HCT116 (cell line): ENCODE data around the gene ANO3. TPM values are rescaled to one million over a fixed set of nuclear protein-coding genes. Genes with fewer than 3 reads are reported as not detected.

Source experiments
- ATAC-seq: fragments of 200-7000 bp; cut with Tn5 transposase; 2 replicates; pipeline ENCODE4 v1.9.1; 2020; ENCODE audit warnings: mild to moderate bottlenecking, moderate library complexity
- BruUV-seq: library from RNA; stranded (reverse); fragments of 400-500 nt; replicated peaks from 2 replicates; lab custom pipeline; 2021; lab: Mats Ljungman, UMichigan
- CTCF ChIA-PET: fragments of 300-600 bp; sonication (Branson Sonifier 250); formaldehyde crosslinking; loops from one replicate; lab custom pipeline; 2021; ENCODE audit warnings: antibody characterized with exemption; lab: Charles Lee
- POLR2A ChIA-PET: fragments of 300-600, 350-600 bp; sonication (Branson Sonifier 250); formaldehyde crosslinking; loops from one replicate; lab custom pipeline; 2021; ENCODE audit warnings: antibody characterized with exemption; lab: Charles Lee
- RAD21 ChIA-PET, 2 experiments: fragments of 300-600 bp; sonication (Branson Sonifier 250); formaldehyde crosslinking; loops; one replicate each; lab custom pipeline; 2023; ENCODE audit warnings: low total read pairs in 2 of 2; ENCODE audit not compliant: uncharacterized antibody in 2 of 2, unreplicated experiment in 2 of 2, low non-redundant PET in 1 of 2; lab: Charles Lee
- DNase-seq: peaks from one replicate; pipeline ENCODE4 v3.0.0-alpha.2; 2010; ENCODE audit warnings: low read depth, low spot score
- H2AFZ ChIP-seq: fragments of 200-600 bp; shearing (Covaris generic), sonication (generic); 2 replicates; pipeline ENCODE4 v1.6.1; 2017; ENCODE audit warnings: low read depth, mixed run types, mixed read lengths, antibody characterized with exemption, low read length; ENCODE audit not compliant: poor library complexity, severe bottlenecking
- H3K27ac ChIP-seq: 2 replicates; pipeline ENCODE4 v1.5.1; 2012; ENCODE audit warnings: low read depth, low read length
- H3K27me3 ChIP-seq: fragments of 200-600 bp; sonication (generic); 2 replicates; pipeline ENCODE4 v1.6.1; 2016; ENCODE audit warnings: mixed run types, low read length, mixed read lengths; ENCODE audit not compliant: insufficient read depth
- H3K36me3 ChIP-seq, 2 experiments: fragments of 200-500 bp in 1 of 2; fragments of 200-600 bp in 1 of 2; sonication (Bioruptor generic) in 1 of 2; sonication (generic) in 1 of 2; 2 replicates each; pipeline versions ENCODE4 v1.5.1 to v1.6.1; 2014 to 2016; ENCODE audit warnings: low read length in 2 of 2, inconsistent platforms in 1 of 2, mixed read lengths in 1 of 2, mixed run types in 1 of 2; ENCODE audit not compliant: insufficient read depth in 2 of 2, control insufficient read depth in 1 of 2
- H3K4me1 ChIP-seq, 2 experiments: fragments of 200-600 bp in 1 of 2; sonication (generic) in 1 of 2; 2 replicates each; pipeline versions ENCODE4 v1.5.1 to v1.6.1; 2012 to 2017; ENCODE audit warnings: low read length in 2 of 2, inconsistent platforms in 1 of 2, mild to moderate bottlenecking in 1 of 2, mixed read lengths in 1 of 2, mixed run types in 1 of 2, moderate library complexity in 1 of 2; ENCODE audit not compliant: insufficient read depth in 2 of 2, control insufficient read depth in 1 of 2
- H3K4me2 ChIP-seq: fragments of 200-600 bp; sonication (generic); 2 replicates; pipeline ENCODE4 v1.6.1; 2017; ENCODE audit warnings: mixed run types, low read length, mixed read lengths
- H3K4me3 ChIP-seq, 2 experiments: fragments of 200-600 bp in 1 of 2; sonication (generic) in 1 of 2; replicated peaks in 1 of 2; 2 replicates each; pipeline ENCODE4 v1.5.1; 2011 to 2016; ENCODE audit warnings: low read length in 2 of 2, control low read depth in 1 of 2, low read depth in 1 of 2, mild to moderate bottlenecking in 1 of 2, mixed read lengths in 1 of 2, mixed run types in 1 of 2
- H3K79me2 ChIP-seq: fragments of 200-600 bp; sonication (generic); 2 replicates; pipeline ENCODE4 v1.6.1; 2017; ENCODE audit warnings: mild to moderate bottlenecking, mixed run types, low read length, moderate library complexity, mixed read lengths; ENCODE audit not compliant: insufficient read depth
- H3K9ac ChIP-seq: fragments of 200-600 bp; sonication (generic); 2 replicates; pipeline ENCODE4 v1.6.1; 2016; ENCODE audit warnings: low read length, mixed read lengths
- H3K9me2 ChIP-seq: fragments of 200-600 bp; sonication (generic), shearing (Covaris generic); 2 replicates; pipeline ENCODE4 v1.6.1; 2017; ENCODE audit warnings: mixed run types, mild to moderate bottlenecking, moderate library complexity; ENCODE audit not compliant: insufficient read depth
- H3K9me3 ChIP-seq, 2 experiments: fragments of 200-500 bp in 1 of 2; fragments of 200-600 bp in 1 of 2; sonication (Bioruptor generic) in 1 of 2; sonication (generic) in 1 of 2; 2 replicates each; pipeline ENCODE4 v1.6.1; 2014 to 2017; ENCODE audit warnings: low read length in 2 of 2, mixed read lengths in 2 of 2, inconsistent platforms in 1 of 2, low read depth in 1 of 2, mild to moderate bottlenecking in 1 of 2, mixed run types in 1 of 2, moderate library complexity in 1 of 2; ENCODE audit not compliant: control insufficient read depth in 1 of 2, insufficient read depth in 1 of 2
- H4K20me1 ChIP-seq: fragments of 200-600 bp; sonication (generic), shearing (Covaris generic); 2 replicates; pipeline ENCODE4 v1.6.1; 2017; ENCODE audit warnings: mixed run types, mild to moderate bottlenecking, moderate library complexity; ENCODE audit not compliant: insufficient read depth
- CBX3 ChIP-seq: IDR thresholded peaks from 2 replicates; pipeline ENCODE4 v1.6.1; 2012; ENCODE audit warnings: low read depth
- CEBPB ChIP-seq: IDR thresholded peaks from 2 replicates; pipeline ENCODE4 v1.6.1; 2012; ENCODE audit warnings: low read depth
- EGR1 ChIP-seq: IDR thresholded peaks from 2 replicates; pipeline ENCODE4 v1.6.1; 2012; ENCODE audit warnings: low read depth
- ELF1 ChIP-seq: IDR thresholded peaks from 2 replicates; pipeline ENCODE4 v1.6.1; 2012; ENCODE audit warnings: low read depth, borderline replicate concordance
- JUND ChIP-seq: IDR thresholded peaks from 2 replicates; pipeline ENCODE4 v1.6.1; 2012
- RAD21 ChIP-seq: IDR thresholded peaks from 2 replicates; pipeline ENCODE4 v1.6.1; 2012; ENCODE audit warnings: low read depth, mild to moderate bottlenecking
- REST ChIP-seq: IDR thresholded peaks from 2 replicates; pipeline ENCODE4 v1.6.1; 2012; ENCODE audit warnings: low read depth
- SIN3A ChIP-seq: IDR thresholded peaks from 2 replicates; pipeline ENCODE4 v1.6.1; 2012; ENCODE audit warnings: low read depth
- YY1 ChIP-seq: IDR thresholded peaks from 2 replicates; pipeline ENCODE4 v1.6.1; 2011; ENCODE audit warnings: low read length, low read depth, moderate library complexity, mild to moderate bottlenecking; ENCODE audit not compliant: insufficient replicate concordance; ENCODE audit errors: extremely low read depth
- ZFX ChIP-seq: fragments of 450-650 bp; IDR thresholded peaks from 2 replicates; pipeline ENCODE4 v1.6.1; 2017
- intact Hi-C: fragments of 100-400 bp; cut with micrococcal nuclease; formaldehyde crosslinking; loops from 2 replicates; pipeline ENCODE4 v1.10.0; 2022
- total RNA-seq: library from RNA; stranded (reverse); gene quantifications from one replicate; pipeline ENCODE4 v1.2.1, GENCODE V29; 2021; ENCODE audit not compliant: unreplicated experiment
- TF ChIP-seq, protein P1 (sequence below): IDR thresholded peaks from 2 replicates; pipeline ENCODE4 v1.6.1; 2011; ENCODE audit warnings: mild to moderate bottlenecking, low read length, moderate library complexity; ENCODE audit not compliant: insufficient replicate concordance; ENCODE audit errors: extremely low read depth
- TF ChIP-seq, protein P2 (sequence below): IDR thresholded peaks from 2 replicates; pipeline ENCODE4 v1.6.1; 2012

The ANO3 gene
- total RNA-seq, 1 experiment from 2014 or later: not detected

DNA sequence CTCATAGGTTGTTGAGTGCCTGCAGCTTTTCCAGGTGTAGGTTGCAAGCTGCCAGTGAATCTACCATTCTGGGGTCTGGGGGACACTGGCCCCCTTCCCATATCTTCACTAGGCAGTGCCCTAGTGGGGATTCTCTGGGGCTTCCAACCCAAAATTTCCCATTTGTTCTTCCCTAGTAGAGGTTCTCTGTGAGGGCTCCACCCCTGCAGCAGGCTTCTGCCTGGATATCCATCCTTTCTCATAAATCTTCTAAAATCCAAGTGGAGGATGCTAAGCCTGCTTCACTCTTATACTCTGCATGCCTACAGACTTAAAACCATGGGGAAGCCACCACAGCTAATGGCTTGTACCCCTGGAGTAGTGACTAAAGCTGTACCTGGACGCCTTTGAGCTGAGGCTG is 33.4 kb downstream of the ANO3 start:
- no peak overlapping the region for H3K4me3 ChIP-seq
- intact Hi-C loops: no loop called here
- H3K27ac ChIP-seq: no peak overlapping the region
- no peaks in the 10 kb centered on the region for H4K20me1 ChIP-seq
- ATAC-seq: no peak
- no TSS peak for BruUV-seq
- H3K9me3 ChIP-seq: peaks cover 9% of the 10 kb centered on the region in 2 experiments; a peak in 2 of 4 replicates
- no peaks in the 10 kb centered on the region for H3K27me3 ChIP-seq
- no peak for TF ChIP-seq SIN3A
- no peak for TF ChIP-seq EGR1
- no peak for TF ChIP-seq ZFX
- no peak for TF ChIP-seq ELF1
- TF ChIP-seq YY1: no peak
- no peak for TF ChIP-seq CBX3
- TF ChIP-seq, all 23 proteins: peak for 0
- Histone ChIP-seq H3K79me2 (no peaks in the 10 kb centered on the region), H3K36me3 (no peaks in the 10 kb centered on the region), H3K4me2 (no peak overlapping the region), H3K4me1 (no peaks in the 10 kb centered on the region), H3K9ac (no peak overlapping the region), H3K9me2 (no peaks in the 10 kb centered on the region), H2AFZ (no peak overlapping the region)
- ChIA-PET POLR2A (no interaction called here), RAD21 (no interaction called here), CTCF (no interaction called here)
- no peak for DNase-seq

DNA sequence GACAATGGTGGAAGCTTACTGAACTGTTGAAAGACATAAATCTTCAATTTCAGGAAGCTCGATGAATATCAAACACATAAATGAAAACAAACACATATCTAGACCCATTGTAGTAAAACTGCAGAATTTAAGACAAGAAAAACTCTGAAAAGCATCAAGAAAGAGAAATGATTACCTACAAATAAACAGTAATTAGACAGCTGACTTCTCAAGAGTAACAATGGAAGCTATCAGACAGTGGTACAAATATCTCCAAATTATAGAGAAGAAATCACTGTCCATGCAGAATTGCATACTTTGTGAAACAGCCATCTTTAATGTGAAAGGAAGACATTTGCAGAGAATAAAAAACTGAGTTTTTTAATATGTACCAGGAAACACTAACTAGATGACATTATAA is 45.7 kb downstream of the ANO3 start:
- Histone ChIP-seq H3K9ac (no peak overlapping the region), H4K20me1 (no peaks in the 10 kb centered on the region), H3K79me2 (no peaks in the 10 kb centered on the region), H2AFZ (no peak overlapping the region), H3K4me2 (no peak overlapping the region), H3K9me2 (no peaks in the 10 kb centered on the region), H3K4me1 (no peaks in the 10 kb centered on the region), H3K9me3 (peaks cover 14 to 15% of the 10 kb centered on the region in 2 experiments; a peak in 3 of 4 replicates), H3K27ac (no peak overlapping the region), H3K4me3 (no peak overlapping the region), H3K36me3 (no peaks in the 10 kb centered on the region), H3K27me3 (no peaks in the 10 kb centered on the region)
- no peak for ATAC-seq
- CTCF ChIA-PET: no interaction called here
- DNase-seq: no peak
- TF ChIP-seq CBX3: no peak
- no peak for TF ChIP-seq YY1
- no peak for TF ChIP-seq CEBPB
- no peak for TF ChIP-seq EGR1
- no peak for TF ChIP-seq REST
- TF ChIP-seq JUND: no peak
- TF ChIP-seq, protein P1, sequence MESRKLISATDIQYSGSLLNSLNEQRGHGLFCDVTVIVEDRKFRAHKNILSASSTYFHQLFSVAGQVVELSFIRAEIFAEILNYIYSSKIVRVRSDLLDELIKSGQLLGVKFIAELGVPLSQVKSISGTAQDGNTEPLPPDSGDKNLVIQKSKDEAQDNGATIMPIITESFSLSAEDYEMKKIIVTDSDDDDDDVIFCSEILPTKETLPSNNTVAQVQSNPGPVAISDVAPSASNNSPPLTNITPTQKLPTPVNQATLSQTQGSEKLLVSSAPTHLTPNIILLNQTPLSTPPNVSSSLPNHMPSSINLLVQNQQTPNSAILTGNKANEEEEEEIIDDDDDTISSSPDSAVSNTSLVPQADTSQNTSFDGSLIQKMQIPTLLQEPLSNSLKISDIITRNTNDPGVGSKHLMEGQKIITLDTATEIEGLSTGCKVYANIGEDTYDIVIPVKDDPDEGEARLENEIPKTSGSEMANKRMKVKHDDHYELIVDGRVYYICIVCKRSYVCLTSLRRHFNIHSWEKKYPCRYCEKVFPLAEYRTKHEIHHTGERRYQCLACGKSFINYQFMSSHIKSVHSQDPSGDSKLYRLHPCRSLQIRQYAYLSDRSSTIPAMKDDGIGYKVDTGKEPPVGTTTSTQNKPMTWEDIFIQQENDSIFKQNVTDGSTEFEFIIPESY: no peak
- no peak for TF ChIP-seq SIN3A
- no peak for TF ChIP-seq RAD21
- no peak for TF ChIP-seq ZFX
- TF ChIP-seq, protein P2, sequence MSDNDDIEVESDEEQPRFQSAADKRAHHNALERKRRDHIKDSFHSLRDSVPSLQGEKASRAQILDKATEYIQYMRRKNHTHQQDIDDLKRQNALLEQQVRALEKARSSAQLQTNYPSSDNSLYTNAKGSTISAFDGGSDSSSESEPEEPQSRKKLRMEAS: no peak
- intact Hi-C loops: no loop called here
- RAD21 ChIA-PET: no interaction called here
- POLR2A ChIA-PET: no interaction called here
- no TSS peak for BruUV-seq
